DOHH2 (cell line): Measurements from ENCODE around the gene OSTN.
A peak's percentile ranks its signal among the peaks of the same experiment; 100 is the strongest.

Experiments
- H3F3A ChIP-seq: fragments of 200-600 bp; sonication (generic), shearing (Covaris generic); 2 replicates; pipeline ENCODE4 v1.6.0; 2016; ENCODE audit warnings: antibody characterized with exemption, mild to moderate bottlenecking; ENCODE audit not compliant: control insufficient read depth, insufficient read depth
- H3K27ac ChIP-seq: fragments of 200-600 bp; sonication (generic); 2 replicates; pipeline ENCODE4 v1.5.1; 2014; ENCODE audit warnings: low read depth, mild to moderate bottlenecking, low read length, moderate library complexity
- H3K27me3 ChIP-seq: fragments of 200-600 bp; sonication (generic); 2 replicates; pipeline ENCODE4 v1.6.1; 2014; ENCODE audit warnings: mild to moderate bottlenecking, low read length, mixed read lengths; ENCODE audit not compliant: control insufficient read depth
- H3K36me3 ChIP-seq: fragments of 200-600 bp; sonication (generic); 2 replicates; pipeline ENCODE4 v1.6.1; 2014; ENCODE audit warnings: mild to moderate bottlenecking, low read length, moderate library complexity, mixed read lengths; ENCODE audit not compliant: control insufficient read depth
- H3K4me1 ChIP-seq: fragments of 200-600 bp; sonication (generic); 2 replicates; pipeline ENCODE4 v1.6.1; 2014; ENCODE audit warnings: mild to moderate bottlenecking, low read length, mixed read lengths; ENCODE audit not compliant: control insufficient read depth
- H3K4me2 ChIP-seq: fragments of 200-600 bp; sonication (generic); 2 replicates; pipeline ENCODE4 v1.6.0; 2014; ENCODE audit warnings: mild to moderate bottlenecking, low read length, moderate library complexity
- H3K4me3 ChIP-seq: fragments of 200-600 bp; sonication (generic); 2 replicates; pipeline ENCODE4 v1.5.1; 2014; ENCODE audit warnings: mild to moderate bottlenecking, low read length, mixed read lengths
- H3K79me2 ChIP-seq: fragments of 200-600 bp; sonication (generic); 2 replicates; pipeline ENCODE4 v1.6.1; 2014; ENCODE audit warnings: mild to moderate bottlenecking, low read length, mixed read lengths; ENCODE audit not compliant: control insufficient read depth
- H3K9me2 ChIP-seq: fragments of 200-600 bp; sonication (generic); replicated peaks from 2 replicates; pipeline ENCODE4 v1.6.1; 2014; ENCODE audit warnings: mild to moderate bottlenecking, low read length, mixed read lengths; ENCODE audit not compliant: control insufficient read depth
- H3K9me3 ChIP-seq: fragments of 200-600 bp; sonication (generic); 2 replicates; pipeline ENCODE4 v1.6.1; 2014; ENCODE audit warnings: antibody characterized with exemption, low read length, mixed read lengths; ENCODE audit not compliant: control insufficient read depth, insufficient read depth
- H4K20me1 ChIP-seq: fragments of 200-600 bp; sonication (generic); 2 replicates; pipeline ENCODE4 v1.6.0; 2014; ENCODE audit warnings: low read depth, mild to moderate bottlenecking, antibody characterized with exemption, low read length, moderate library complexity; ENCODE audit not compliant: control insufficient read depth, insufficient read depth
- CTCF ChIP-seq: fragments of 200-600 bp; sonication (generic); IDR thresholded peaks from one replicate; pipeline ENCODE4 v1.5.1; 2014; ENCODE audit warnings: antibody characterized with exemption, mild to moderate bottlenecking, low read depth, low read length; ENCODE audit not compliant: poor library complexity, severe bottlenecking
- EZH2phosphoT487 ChIP-seq: fragments of 200-600 bp; sonication (generic); IDR thresholded peaks from 2 replicates; pipeline ENCODE4 v1.6.1; 2017; ENCODE audit warnings: borderline replicate concordance, mild to moderate bottlenecking, antibody characterized with exemption, low read length, moderate library complexity, mixed read lengths

The OSTN gene

GRCh38 chr3:191169566-191169965, 29.5 kb upstream of the OSTN start:
- no peaks in the 10 kb centered on the region for H4K20me1 ChIP-seq
- H3K4me1 ChIP-seq: peaks cover 20% of the 10 kb centered on the region
- TF ChIP-seq CTCF (no peak), EZH2phosphoT487 (no peak)
- H3K4me2 ChIP-seq: peak overlapping the region; percentile 18
- H3K9me2 ChIP-seq: no peaks in the 10 kb centered on the region
- H3K4me3 ChIP-seq: 0 out of 2 replicates have a peak overlapping the region, but pooled peaks have one; percentile 0
- no peaks in the 10 kb centered on the region for H3K79me2 ChIP-seq
- 0 out of 2 replicates have a peak overlapping the region, but pooled peaks have one; percentile 11 for H3K27ac ChIP-seq
- no peaks in the 10 kb centered on the region for H3K9me3 ChIP-seq
- no peaks in the 10 kb centered on the region for H3K27me3 ChIP-seq
- H3F3A ChIP-seq: no peaks in the 10 kb centered on the region
- no peaks in the 10 kb centered on the region for H3K36me3 ChIP-seq

DNA sequence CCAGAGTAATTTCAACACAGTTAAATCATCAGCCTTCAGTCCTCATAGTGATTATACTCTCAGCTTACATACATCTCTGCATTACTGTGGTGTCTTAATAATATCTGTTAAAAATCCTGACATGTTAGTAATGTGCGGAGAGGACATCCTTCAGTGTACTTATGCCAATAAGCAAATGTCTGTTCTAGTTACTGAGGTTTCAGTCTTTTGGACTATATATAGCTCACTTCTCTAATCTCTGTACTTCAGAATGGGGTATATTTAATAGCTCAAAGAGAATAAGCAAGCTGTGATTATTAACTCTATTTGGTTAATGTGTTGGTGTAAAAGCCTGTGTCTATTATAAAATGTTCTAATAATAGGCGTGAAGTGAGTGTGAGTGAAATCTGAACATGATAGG, 28.9 kb upstream of the OSTN start:
- H3K36me3 ChIP-seq: no peaks in the 10 kb centered on the region

GRCh38 chr3:191175102-191175501, 23.9 kb upstream of the OSTN start:
- no peaks in the 10 kb centered on the region for H3F3A ChIP-seq
- H3K79me2 ChIP-seq: no peaks in the 10 kb centered on the region
- no peaks in the 10 kb centered on the region for H3K9me3 ChIP-seq
- no peak overlapping the region for H3K27ac ChIP-seq
- no peaks in the 10 kb centered on the region for H4K20me1 ChIP-seq
- no peaks in the 10 kb centered on the region for H3K36me3 ChIP-seq
- no peaks in the 10 kb centered on the region for H3K27me3 ChIP-seq
- H3K4me1 ChIP-seq: peaks cover 18% of the 10 kb centered on the region
- TF ChIP-seq CTCF (no peak), EZH2phosphoT487 (no peak)
- no peaks in the 10 kb centered on the region for H3K9me2 ChIP-seq
- no peak overlapping the region for H3K4me3 ChIP-seq
- H3K4me2 ChIP-seq: no peak overlapping the region

More for the DNA sequence above, 28.9 kb upstream of the OSTN start:
- H4K20me1 ChIP-seq: no peaks in the 10 kb centered on the region
- no peaks in the 10 kb centered on the region for H3K79me2 ChIP-seq
- no peaks in the 10 kb centered on the region for H3F3A ChIP-seq
- H3K27me3 ChIP-seq: no peaks in the 10 kb centered on the region
- 0 out of 2 replicates have a peak overlapping the region, but pooled peaks have one; percentile 0 for H3K4me3 ChIP-seq
- peak overlapping the region; percentile 18 for H3K4me2 ChIP-seq
- H3K27ac ChIP-seq: peak overlapping the region; percentile 11; the same call in 1 of the 2 replicates
- H3K9me3 ChIP-seq: no peaks in the 10 kb centered on the region
- TF ChIP-seq EZH2phosphoT487 (no peak), CTCF (no peak)
- no peaks in the 10 kb centered on the region for H3K9me2 ChIP-seq
- peaks cover 20% of the 10 kb centered on the region for H3K4me1 ChIP-seq
